Tongue (tissue), 2 donors: Measurements from ENCODE around the gene ULK4. TPM values are rescaled to one million over a fixed set of nuclear protein-coding genes. Genes with fewer than 3 reads are reported as not detected.
"Not testable (repeated sequence)": the region's sequence is repeated elsewhere in the genome, so short reads cannot be mapped to it uniquely, and the experiment has no call there.

Source experiments
- DNase-seq: peaks from one replicate; pipeline ENCODE4 v3.0.0-alpha.2; 2015
- total RNA-seq: library from RNA; depleted of rRNA; stranded (reverse); fragments of >200 nt; gene quantifications from one replicate; pipeline ENCODE4 v1.2.3, GENCODE V29; 2014

Gene ULK4
- total RNA-seq, 1 donor from 2014 or later, result 22.2 TPM

GRCh38 chr3:41302295-41302694 is 659.6 kb downstream of the ULK4 start:
- no peak for DNase-seq

GRCh38 chr3:41301548-41301947 is 660.4 kb downstream of the ULK4 start:
- no peak for DNase-seq

GRCh38 chr3:41299036-41299435 is 662.9 kb downstream of the ULK4 start:
- no peak for DNase-seq

- no peak for DNase-seq
Observed at GRCh38 chr3:41297750-41298149, 664.2 kb downstream of the ULK4 start.

- no peak for DNase-seq
Observed at GRCh38 chr3:41296556-41296955, 665.3 kb downstream of the ULK4 start.

- DNase-seq, result no peak
Observed at GRCh38 chr3:41295740-41296139, 666.2 kb downstream of the ULK4 start.

- DNase-seq, result no peak
Observed at GRCh38 chr3:41293169-41293681, 668.7 kb downstream of the ULK4 start.

- peak; percentile 5 for DNase-seq
Observed at GRCh38 chr3:41290736-41291135, 671.2 kb downstream of the ULK4 start.

GRCh38 chr3:41290306-41290705 is 671.6 kb downstream of the ULK4 start:
- DNase-seq, result no peak

GRCh38 chr3:41288785-41289184 is 673.1 kb downstream of the ULK4 start:
- no peak for DNase-seq

GRCh38 chr3:41286305-41286704 is 675.6 kb downstream of the ULK4 start:
- DNase-seq, result no peak

GRCh38 chr3:41284934-41285333 is 677.0 kb downstream of the ULK4 start:
- not testable (repeated sequence) for DNase-seq

GRCh38 chr3:41277790-41278465 is 684.0 kb downstream of the ULK4 start:
- no peak for DNase-seq

- no peak for DNase-seq
Observed at GRCh38 chr3:41276191-41276590, 685.7 kb downstream of the ULK4 start.

- no peak for DNase-seq
Observed at GRCh38 chr3:41274944-41275668, 686.8 kb downstream of the ULK4 start.

- DNase-seq, result no peak
Observed at GRCh38 chr3:41272667-41273066, 689.2 kb downstream of the ULK4 start.

GRCh38 chr3:41267975-41268640 is 693.8 kb downstream of the ULK4 start:
- no peak for DNase-seq

GRCh38 chr3:41265823-41266273 is 696.1 kb downstream of the ULK4 start:
- DNase-seq, result no peak

GRCh38 chr3:41265011-41265545 is 696.8 kb downstream of the ULK4 start:
- DNase-seq, result no peak

- DNase-seq, result no peak
Observed at GRCh38 chr3:41260063-41260450, 701.8 kb downstream of the ULK4 start.

GRCh38 chr3:41259449-41260062 is 702.3 kb downstream of the ULK4 start:
- DNase-seq, result no peak

- DNase-seq, result no peak
Observed at GRCh38 chr3:41258239-41258800, 703.6 kb downstream of the ULK4 start.
